Lung microvascular endothelial cell (primary cell): ENCODE measurements around the gene TRAF1. TPM values are rescaled to one million over a fixed set of nuclear protein-coding genes. Genes with fewer than 3 reads are reported as not detected.

ENCODE experiments used
- DNase-seq, 2 donors: peaks; one replicate each; pipeline versions ENCODE4 v3.0.0 to v3.0.0-alpha.2; 2010; ENCODE audit warnings: low read depth in 2 of 2
- total RNA-seq: library from RNA; depleted of rRNA; stranded (reverse); fragments of >200 nt; gene quantifications from 2 replicates; pipeline ENCODE4 v1.2.1, GENCODE V29; 2014

The TRAF1 gene
- total RNA-seq, 1 donor from 2014 or later, result 0.60 TPM

DNA sequence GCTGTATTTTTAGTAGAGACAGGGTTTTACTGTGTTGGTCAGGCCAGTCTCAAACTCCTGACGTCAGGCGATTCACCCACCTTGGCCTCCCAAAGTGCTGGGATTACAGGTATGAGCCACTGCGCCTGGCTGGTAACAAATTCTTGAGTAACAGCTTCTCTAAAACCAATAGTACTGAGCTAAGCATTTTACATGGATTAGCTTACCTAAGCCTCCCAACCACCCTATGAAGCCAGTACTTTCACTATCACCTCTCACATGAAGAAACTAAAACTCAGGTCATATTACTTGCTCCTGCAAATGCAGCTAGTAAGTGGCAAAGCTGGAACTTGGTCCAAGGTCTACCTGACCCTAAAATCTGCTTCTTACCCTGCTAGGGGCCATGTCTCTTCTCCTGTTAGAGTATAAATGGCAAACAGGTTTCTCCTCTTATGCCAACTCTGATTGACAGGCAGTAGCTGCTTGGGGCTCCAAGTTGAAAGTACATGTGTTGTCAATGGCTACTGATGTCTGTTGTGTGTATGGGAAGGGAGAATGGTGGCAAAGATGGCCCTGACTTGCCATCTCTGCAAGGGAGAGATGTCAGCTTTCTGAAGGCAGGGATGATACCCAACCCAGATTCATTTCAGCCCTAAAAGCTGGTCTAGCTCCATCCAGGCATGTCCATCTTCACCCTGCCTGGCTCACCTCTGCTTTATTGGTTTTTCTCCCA is 53.6 kb downstream of the TRAF1 start:
- DNase-seq, result no peak

DNA sequence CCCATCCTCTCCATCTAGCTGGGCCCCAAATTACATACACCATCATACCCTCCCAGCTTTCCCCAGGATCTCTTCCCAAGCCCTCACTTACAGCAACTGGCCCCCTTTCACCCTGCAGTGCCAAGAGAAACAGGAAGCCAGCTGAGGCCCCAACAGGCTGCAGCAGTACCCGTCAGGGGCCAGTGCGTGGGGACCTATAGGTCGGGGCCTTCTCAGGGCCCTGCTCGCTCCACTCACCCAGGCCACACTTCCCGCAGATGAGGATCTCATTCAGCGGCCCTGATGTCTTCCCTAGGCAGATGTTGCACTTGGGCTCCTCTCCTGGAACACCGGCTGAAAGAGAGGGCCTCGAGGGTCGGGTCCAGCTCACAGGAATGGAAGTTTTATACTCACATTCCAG is 56.4 kb downstream of the TRAF1 start:
- peak in 1 of 2 donors; percentile 46 for DNase-seq

DNA sequence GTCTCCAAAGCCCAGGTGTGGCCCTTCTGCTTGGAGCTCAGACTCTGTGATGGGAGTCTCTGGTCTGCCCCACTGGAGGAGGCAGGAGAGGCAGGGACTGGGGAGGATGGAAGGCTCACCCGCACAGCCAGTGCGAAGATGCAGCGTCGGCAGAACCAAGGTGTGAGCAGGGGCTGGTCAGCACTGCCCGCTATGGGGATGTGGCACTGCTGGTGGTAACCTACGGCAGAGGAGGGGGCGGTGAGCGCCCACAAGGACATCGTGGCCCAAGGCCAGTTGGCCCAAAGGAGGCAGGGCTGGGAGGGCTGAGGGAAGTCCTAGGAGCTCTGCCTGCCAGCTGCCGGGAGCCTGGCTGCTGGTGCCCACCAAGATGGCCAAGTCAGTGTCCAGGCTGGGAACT is 56.9 kb downstream of the TRAF1 start:
- DNase-seq, result no peak

DNA sequence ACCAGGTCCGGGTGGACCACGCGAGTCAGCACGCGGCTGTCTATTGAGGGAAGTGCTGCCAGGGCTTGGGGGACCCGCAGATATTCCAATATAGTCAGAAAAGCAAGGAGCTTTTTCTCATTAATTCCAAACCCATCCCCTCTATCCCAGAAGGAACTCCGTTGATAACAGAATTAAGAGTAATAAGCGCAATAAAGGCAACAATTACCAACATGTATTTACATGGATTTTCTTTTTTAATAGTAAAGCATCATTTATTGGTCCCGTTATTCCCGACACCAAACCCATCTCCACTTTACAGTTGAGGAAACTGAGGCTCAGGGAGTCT is 57.3 kb downstream of the TRAF1 start:
- no peak for DNase-seq

DNA sequence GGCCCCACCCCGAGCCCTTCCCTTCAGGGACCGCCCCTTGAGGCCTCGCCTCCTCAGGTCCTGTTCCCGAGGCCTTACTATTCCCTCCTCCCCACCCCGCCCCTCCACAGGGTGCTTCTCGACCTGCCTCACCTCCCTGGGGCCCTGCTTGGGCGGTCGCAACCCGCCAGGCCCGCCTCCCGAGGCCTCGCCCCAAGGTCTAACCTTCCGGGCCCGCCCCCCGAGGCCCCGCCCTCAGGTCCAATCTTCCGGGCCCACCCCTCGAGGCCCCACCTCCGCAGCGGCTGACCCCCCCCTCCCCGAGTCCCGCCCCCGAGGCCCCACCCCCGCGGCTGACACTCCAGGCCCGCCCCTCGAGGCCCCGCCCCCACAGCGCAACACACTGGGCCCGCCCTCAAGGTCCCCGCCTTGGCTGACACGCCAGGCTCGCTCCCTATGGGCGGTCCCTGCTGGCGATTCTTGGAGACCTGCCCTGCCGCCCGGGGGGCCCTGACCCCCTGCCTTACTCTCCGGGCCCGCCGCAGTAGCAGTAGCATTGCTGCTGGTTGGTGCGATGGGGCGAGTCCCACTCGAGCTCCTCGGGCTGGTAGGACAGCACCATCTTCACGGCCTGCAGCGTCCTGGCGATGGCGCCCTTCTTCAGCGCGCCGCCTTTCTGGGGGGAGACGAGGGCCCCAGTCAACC is 57.8 kb downstream of the TRAF1 start:
- peak; percentile 89 to 92 for DNase-seq

DNA sequence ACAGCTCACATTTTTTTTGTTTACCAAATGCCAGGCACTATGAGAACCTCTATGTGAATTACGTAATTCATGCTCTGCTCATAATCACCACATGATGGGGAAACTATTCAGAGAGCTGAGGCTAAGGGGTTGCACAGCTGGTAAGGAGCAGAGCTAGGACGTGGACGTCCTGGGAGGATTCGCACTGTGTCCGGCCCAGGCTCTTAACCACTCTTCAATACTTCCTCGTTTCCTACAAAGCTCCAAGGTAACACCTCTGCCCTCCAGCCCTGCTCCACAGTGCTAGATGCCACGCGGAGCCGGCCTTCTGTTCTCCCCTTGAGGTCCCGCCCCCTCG is 58.3 kb downstream of the TRAF1 start:
- no peak for DNase-seq

DNA sequence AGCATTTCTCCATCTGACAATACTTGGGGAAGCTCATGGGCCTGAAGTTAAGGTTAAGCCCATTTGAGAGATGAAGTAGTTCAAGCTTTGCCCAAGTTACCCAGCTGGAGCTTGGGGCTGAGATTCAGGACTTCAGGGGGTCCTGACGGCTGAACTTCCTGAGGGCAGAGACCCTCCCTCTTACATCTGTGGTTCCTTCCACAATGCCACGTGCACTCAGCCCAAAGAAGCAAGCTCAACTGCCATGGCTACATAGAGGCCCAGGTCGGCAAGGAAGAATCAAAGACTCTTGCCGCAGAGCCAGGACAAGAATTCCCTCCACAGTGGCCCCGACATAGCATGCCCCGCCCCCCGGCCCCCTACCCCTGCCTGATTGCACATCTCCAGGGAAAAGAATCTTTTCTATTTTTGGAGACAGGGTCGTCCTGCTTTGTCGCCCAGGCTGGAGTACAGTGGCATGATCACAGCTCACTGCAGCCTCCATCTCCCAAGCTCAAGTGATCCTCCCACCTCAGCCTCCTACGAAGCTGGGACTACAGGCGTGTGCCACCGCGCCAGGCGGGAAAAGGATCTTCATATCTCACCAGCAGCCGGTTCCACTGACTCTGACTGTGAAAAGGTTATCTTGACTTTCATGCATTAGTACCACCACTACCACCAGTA is 58.8 kb downstream of the TRAF1 start:
- no peak for DNase-seq

DNA sequence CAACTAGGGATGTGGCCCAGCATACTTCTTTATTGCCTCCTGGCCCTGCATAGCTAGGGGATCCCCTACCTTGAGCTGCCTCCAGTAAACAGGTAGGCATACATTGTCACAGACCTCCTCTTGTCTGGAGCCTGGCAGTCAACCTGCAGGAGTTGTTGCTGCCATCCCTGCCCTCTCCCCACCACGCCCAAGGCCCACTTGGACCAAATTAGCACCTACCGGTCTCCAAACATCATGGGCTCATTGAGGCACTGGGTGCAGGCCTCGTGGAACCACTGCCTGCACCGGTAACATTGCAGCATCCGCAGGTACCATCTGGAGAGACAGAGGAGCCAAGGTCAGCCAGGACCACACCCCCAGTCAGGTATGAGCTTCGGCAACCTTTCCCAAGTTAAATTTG is 59.9 kb downstream of the TRAF1 start:
- no peak for DNase-seq

DNA sequence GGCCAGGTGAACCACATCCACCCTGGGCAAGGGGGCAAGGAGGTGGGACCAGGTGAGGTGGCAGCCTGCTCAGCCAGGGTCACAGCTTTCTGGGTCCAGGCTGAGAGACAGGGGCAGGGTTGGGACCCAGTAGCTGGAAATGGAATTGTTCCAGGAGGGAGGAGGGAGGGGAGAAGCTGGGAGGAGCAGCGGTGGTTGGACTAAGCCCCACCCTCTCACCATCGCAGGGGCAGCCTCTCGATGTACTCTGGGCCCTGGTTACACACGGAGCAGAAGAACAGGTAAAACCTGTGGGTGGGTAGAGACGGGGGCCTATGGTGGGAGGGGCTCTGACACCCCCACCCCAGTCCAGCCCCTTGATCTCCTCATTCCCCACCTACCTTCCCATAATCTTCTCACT is 60.8 kb downstream of the TRAF1 start:
- DNase-seq, result no peak

DNA sequence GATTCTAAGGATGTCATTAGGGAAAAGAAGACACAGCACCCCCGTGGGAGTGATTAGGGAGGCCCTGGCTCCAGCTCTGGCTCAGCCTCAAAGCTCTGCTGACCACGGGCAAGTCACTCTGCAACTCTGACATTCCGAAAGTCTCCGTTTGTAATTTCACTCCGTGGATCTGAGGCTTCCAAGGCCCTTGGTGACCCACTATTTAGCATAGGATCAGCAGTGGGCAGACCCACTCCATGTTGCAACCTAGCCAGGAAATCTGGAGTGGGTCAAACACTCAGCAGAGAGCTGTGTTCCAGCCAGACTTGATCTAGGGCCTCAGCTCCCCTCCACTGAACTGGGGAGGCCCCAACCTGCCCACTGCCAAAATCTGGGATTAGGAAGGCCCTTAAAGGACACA is 61.4 kb downstream of the TRAF1 start:
- no peak for DNase-seq

DNA sequence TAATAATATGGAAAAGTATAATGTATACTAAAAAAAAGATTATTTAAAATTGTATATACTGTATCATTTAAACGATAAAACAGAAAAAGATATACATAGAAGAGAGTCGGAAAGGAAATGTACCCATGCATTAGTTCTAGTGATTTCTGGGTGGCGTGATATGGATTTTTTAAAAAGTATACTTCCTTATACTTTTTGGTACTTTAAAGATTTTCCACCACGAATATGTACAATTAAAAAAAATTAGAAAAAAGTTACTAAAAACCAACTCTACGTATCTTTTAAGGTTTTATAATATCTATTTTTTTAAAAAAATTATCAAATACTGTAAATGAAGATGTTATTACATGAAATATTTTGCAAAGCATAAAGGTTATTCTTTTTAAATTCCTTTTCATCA is 61.9 kb downstream of the TRAF1 start:
- no peak for DNase-seq

DNA sequence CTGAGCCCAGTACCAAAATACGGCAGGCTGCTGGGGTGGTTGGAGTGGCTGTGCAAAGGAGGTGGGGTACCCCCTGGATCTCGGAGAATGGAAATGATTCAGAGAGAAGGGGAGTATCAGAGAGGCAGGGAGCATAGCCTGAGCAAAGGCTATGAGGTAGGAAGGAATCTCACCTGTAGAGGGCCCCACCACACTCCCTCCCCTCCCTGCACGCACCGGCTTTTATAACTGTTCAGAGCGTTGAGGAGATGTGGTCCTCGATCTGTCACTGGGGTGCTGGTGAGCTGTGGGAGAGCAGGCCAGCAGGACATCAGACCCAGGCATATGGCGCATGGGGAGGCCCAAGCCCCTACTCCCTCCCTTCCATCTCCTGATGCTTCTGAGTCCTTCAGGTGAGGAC is 62.8 kb downstream of the TRAF1 start:
- DNase-seq, result no peak

DNA sequence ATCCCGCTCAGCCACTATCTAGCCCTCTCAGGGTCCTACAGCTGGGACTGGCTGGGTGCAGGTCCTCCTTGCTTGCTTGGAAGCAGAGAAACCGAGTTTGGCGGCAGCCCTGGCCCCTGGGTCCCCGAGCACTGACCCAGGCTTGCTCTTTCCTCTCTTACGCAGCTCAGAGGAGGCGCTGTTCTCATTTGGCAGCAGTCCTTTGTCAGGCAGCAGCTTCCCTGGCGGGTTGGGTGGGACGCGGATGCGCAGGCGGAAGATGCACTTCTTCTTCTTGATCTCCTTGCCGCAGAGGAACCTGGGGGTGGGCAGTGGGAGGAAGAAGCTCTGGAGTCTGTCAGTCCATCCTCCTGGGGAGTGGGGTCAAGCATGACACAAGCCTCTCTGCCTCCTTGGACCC is 64.1 kb downstream of the TRAF1 start:
- no peak for DNase-seq

DNA sequence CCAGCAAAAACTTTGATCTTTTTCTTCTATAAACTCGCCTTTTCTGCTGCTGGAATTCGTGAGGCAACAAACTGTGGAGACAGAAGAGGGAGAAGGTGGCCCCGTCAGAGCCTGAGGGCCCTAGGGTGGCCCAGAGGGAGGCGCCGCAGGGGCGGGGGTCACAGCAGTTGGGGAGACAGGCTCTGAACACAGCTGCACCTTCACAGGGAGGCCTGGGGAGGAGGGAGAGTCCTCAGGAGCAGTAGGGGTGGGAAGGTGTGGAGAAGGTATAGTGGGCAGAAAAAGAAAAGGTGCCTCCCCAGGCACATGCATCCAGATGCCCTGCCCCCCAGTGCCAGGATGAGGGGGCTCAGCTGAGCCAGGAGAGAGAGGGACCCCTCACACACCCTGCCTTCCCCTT is 64.7 kb downstream of the TRAF1 start:
- no peak for DNase-seq

DNA sequence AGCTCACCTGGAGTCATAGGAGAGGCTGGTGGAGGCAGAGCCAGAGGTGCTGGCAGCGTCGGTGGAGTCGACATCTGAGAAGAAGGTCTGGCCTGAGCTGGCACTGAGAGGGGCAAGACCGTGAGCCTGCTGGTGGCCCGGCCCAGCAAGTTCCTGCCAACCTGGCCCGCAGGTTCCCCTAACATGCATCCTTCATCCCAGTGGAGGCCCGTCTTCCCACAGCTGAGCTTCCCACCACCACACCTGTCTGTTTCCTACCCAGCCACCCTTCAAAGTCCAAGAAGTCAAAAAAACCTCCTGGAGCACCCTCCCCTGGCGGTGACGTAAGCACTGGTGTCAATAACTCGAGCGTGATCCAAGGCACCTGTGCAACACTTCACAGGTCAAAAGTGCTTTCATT is 66.5 kb downstream of the TRAF1 start:
- DNase-seq, result no peak

DNA sequence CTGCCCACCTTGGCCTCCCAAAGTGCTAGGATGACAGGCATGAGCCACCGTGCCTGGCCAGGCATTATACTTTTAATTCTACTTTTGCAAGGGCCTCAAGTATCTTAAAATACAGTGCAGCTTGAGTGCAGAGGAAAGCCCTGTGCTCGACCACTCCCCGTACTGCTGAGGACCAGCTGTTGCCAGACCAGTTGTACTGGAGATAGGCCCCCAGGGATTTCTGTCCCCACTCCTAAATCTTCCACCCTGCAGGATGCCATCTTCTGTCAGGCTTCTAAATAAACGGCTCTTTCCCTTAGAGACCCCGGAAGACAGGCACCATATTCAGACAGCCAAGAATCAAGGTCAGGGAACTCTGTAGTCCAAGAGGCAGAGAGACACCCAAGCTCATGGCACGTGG is 67.2 kb downstream of the TRAF1 start:
- DNase-seq, result no peak

DNA sequence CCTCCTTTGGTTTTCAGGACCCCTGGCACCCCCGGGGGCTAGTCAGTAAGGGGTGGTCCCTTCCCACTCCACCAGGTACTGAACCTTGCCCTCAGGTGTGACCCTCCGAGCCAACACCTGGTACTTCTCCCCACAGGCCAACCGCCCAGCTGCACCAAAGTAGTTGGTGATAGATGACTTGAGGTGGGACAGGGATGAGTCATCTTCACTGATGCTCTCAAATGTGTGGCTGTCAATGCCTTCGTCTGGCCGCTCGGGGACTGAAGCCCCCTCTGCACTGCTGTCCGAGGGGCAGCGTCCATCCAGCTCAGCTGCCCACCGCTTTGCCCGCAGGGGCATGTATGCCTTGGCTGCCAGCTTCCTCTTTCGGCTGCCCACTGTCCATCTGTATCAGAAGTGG is 68.7 kb downstream of the TRAF1 start:
- no peak for DNase-seq

DNA sequence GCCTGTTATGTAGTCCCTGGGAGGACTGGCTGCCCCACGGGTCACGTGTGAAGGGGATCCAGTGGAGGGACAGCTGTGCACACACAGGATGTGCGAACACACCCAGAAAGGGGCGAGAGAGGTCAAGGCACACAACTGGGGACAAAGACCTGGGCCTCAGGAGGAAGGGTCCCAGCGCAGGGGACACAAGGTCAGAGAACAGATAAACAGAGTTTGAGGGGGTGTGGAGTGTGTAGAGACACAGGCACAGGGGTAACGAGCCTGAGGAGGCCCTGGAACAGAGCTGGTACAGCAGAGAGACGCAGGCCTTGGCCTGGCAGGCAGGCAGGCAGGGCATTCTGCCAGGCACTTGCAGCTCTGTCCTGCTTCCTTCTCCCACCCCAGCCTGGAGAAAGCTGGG is 69.1 kb downstream of the TRAF1 start:
- DNase-seq, result no peak

DNA sequence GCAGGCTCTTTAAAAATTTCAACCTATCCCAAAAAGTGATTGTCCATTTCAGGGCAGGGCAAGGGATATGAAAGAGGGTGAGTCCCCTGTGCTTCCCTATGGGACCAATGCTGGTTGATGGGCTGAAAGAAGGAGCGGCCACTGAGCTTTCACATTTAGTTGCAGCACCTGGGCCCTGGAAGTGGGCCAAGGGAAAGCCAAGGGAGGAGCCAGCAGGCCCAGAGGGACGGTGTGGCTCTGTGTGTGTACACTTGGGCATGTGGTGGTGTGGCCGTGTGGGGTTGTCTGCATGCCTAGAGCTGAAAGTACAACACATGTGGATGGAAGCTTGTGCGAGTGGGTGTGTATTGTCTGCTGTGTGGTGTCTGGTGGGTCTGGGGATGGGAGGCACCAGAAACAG is 69.9 kb downstream of the TRAF1 start:
- DNase-seq, result no peak

DNA sequence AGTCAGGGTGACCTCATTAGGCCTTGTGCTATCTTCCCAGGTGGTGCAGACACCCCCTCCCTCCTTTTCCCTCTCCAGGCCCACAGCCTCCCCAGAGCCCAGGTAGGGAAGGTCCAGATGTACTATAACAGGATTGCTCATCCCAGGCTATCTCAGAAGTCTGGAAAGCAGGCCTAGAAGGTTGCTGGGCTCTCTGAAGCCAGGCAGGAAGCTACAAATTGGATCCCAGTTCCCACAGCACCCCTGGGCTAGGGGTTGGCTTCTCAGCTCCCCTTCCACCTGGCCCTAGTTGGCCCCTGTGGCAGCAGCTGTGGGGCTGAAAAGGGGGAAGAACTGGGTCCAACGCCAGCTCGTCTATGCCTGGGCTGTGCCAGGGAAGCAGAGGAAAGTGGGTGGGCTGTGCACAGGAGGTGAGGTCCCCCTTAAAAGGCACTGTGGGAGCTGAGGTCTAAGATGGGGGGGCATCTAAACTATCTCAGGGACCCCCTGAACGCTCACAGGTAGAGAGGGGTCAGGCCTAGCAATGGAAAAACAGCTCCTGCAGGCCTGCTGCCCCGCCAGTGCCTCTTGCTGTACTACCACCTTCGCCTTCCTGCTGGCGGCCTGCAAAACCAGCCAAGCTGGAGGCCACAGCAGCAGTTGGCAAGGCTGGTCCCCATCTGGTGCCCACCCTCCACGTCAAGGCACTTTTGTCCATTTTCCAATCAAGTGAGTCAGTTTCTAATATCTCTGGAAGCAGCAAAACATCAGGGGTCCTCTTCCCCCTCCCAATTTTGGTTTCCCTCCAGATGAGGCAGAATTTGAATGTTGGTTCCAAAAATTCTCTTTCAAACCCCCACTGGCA is 70.5 kb downstream of the TRAF1 start:
- no peak for DNase-seq

DNA sequence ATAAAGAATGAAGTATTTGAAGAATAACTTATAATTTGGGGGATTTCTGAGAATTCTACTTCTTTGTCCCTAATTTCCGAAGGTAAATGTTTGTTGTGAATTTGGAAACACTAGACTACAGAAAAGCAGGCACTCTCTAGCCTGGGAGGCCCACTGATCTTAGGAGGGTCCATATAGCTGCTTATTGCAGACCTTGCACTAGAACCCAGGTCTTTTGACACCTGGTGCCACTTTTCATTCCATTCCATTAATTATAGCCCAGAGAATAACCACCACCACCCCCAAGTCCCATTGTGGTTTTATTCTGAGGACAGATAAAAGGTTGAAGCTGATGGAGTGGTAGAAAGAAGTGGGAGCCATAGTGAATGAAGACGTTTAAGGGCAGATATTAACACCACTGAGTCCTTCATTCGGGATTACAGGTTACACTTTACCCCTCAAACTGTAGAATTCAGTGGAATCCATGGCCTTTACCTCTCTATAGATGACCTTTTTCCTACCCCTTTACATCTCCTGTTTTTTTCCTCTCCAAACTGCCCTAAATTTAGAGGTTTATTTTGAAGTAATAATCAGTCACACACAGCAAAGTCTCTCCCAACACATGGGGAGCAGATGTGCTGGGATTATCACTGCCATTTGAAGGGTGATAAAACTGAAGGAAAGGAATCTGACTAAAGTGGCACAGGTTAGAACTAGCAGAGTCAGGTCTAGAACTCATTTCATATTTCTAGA is 71.8 kb downstream of the TRAF1 start:
- no peak for DNase-seq

DNA sequence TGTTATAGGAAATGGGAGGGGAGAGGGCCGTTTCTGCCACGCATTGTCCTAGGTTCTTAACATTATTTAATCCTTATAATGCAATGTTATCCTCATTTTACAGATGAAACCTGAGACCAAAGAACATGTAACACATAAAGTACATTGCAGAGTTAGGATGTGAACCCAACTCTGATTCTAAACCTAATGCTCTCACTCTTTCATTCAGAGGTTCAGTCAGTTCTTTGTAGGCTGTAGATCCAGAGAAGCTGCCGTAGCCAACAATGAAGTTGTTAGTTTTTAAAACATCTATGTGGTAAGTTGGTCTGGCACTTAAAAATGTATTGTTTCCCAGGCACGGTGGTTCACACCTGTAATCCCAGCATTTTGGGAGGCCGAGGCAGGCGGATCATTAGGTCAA is 73.4 kb downstream of the TRAF1 start:
- no peak for DNase-seq
